ENCODE data around the gene PCNX1. TPM values are rescaled to one million over a fixed set of nuclear protein-coding genes. Genes with fewer than 3 reads are reported as not detected.

The PCNX1 gene
- total and polyA plus RNA-seq, 4 donors, result 5.2 to 103 (median 37.9) TPM

DNA sequence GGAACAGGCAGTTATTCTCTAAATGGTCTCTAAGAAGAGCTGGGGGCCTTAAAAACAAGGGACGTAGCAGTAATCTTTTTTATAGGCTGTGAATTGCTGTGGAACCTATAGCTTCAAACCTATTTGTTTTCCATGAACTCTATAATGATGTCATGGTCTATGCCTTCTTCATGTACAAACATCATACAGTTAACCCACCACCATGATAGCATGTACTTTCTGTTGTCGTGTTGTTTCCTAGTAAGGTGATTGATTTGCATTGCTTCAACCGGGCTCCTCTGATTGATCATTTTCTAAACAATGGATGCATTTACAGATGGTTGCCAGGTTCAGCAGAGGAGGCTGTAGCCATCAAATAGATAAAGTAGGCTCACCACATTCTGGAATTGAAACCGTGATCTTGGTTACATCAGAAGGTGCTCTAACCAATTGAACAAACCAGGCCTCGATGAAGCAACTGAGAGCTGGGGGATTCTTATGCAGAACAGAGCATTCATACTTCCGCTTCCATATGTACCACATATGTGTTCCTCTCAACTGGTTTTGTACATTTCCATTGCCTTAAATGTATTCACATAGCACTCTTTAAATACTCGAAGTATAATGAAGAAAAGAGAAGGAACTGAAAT, 25.6 kb upstream of the PCNX1 start:
- H3K4me3 ChIP-seq, result no peak overlapping the region
- no peak for TF ChIP-seq CTCF (IDR thresholded peaks at IDR 0.05; ENCODE audit: control extremely low read depth, extremely low read depth)
- no peaks in the 10 kb centered on the region for H3K36me3 ChIP-seq (ENCODE audit: control insufficient read depth in 4 of 4, insufficient read depth in 4 of 4, low read length in 4 of 4)
- peaks cover 0 to 10% (median 0%) of the 10 kb centered on the region in 5 donors for H3K4me1 ChIP-seq (ENCODE audit: control insufficient read depth in 5 of 5, insufficient read depth in 5 of 5, low read length in 5 of 5)
- ATAC-seq (ENCODE audit: insufficient read depth, low FRiP score) (no peak), DNase-seq (no peak)
- WGBS, 2 donors, result 61 to 74% methylated on average over 7 of the region's 7 CpGs
- no peaks in the 10 kb centered on the region for H3K9me3 ChIP-seq (ENCODE audit: control insufficient read depth in 4 of 4, insufficient read depth in 3 of 4, low read length in 3 of 4)
- H3K27me3 ChIP-seq (ENCODE audit: control insufficient read depth in 3 of 3, insufficient read depth in 3 of 3, low read length in 2 of 3), result no peaks in the 10 kb centered on the region
- H3K9ac ChIP-seq (ENCODE audit: insufficient read depth in 1 of 2, low read length in 2 of 2), result no peak overlapping the region
- no peak overlapping the region for H3K27ac ChIP-seq (ENCODE audit: low read depth in 1 of 2, low read length in 1 of 2)

DNA sequence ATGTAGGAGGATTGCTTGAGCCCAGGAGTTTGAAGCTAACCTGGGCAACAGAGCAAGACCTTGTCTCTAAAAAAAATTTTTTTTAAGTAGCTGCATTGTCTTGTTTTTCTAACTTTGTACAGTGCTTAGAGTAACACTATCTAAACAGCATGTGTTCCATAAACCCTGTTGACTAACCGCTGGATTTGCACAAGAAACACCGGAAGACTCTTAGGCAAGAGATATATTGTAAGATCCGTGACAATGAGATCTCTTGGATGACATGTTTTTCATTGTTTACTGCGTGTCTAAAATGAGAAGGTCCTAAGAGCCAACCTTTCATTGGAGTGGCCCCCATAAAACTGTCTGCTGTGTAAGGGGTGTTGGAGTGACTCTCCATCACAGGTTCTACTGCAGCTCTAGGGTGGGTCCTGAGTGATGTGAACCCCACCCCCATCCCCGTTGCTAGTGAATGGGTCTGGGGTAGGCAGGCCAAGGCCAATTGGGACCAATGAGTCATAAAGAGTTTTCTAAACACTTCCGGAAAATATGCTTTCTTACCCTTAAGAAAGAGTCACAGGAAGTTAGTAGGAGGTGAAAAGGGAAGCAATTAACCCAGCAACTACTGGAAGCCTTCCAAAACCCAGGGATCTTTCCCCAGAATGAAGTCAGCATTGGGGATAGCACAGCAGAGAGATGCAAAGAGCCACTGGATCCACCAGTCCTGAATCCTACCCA, 24.3 kb upstream of the PCNX1 start:
- no peaks in the 10 kb centered on the region for H3K27me3 ChIP-seq (ENCODE audit: control insufficient read depth in 3 of 3, insufficient read depth in 3 of 3, low read length in 2 of 3)
- no peak overlapping the region for H3K9ac ChIP-seq (ENCODE audit: insufficient read depth in 1 of 2, low read length in 2 of 2)
- H3K36me3 ChIP-seq (ENCODE audit: control insufficient read depth in 4 of 4, insufficient read depth in 4 of 4, low read length in 4 of 4), result no peaks in the 10 kb centered on the region
- peaks cover 0 to 17% (median under 1%) of the 10 kb centered on the region in 5 donors for H3K4me1 ChIP-seq (ENCODE audit: control insufficient read depth in 5 of 5, insufficient read depth in 5 of 5, low read length in 5 of 5)
- WGBS, 2 donors, result 24 to 50% methylated on average over 6 of the region's 6 CpGs
- DNase-seq (peak in 2 of 3 donors; percentile 31 to 34), ATAC-seq (ENCODE audit: insufficient read depth, low FRiP score) (peak; percentile 40)
- TF ChIP-seq CTCF (IDR thresholded peaks at IDR 0.05; ENCODE audit: control extremely low read depth, extremely low read depth), result no peak
- H3K4me3 ChIP-seq, result no peak overlapping the region
- H3K27ac ChIP-seq (ENCODE audit: low read depth in 1 of 2, low read length in 1 of 2), result peak overlapping the region in 1 of 2 donors; percentile 94
- no peaks in the 10 kb centered on the region for H3K9me3 ChIP-seq (ENCODE audit: control insufficient read depth in 4 of 4, insufficient read depth in 3 of 4, low read length in 3 of 4)

DNA sequence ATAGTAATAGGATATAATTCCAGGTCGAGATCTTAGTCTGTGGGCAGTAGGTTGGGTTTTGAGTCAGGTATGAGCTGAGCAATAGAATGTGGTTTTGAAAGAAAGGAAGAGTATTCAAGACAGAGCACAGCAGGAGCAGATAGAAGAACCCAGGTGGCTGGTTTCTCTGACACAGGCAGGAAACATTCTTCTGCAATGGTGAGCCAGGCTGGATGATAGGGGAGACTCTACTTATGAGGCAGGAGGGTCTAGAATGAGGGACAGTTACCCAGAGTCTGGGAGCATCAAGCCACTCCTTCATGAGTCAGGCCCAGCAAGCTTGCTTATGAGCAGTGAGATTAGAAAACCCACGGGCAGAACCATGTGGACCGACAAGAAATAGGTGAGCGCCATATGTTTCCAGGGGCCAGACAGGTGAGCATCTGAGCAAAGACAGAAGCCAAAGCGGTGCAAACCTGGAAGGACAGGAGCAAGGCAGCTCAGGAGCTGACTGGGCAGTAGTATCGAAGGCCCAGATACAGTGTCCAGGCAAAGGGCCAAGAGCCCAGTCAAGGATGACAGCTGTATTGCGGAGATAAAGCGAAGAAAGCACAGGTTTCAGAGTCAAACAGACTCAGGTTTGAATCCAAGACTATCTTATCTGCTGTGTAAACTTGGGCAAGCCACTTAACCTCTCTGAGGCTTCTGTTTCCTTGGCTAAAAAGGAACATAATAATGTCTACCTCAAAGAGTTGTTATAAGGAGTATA, 22.5 kb upstream of the PCNX1 start:
- Histone ChIP-seq H3K4me1 (ENCODE audit: control insufficient read depth in 5 of 5, insufficient read depth in 5 of 5, low read length in 5 of 5) (peaks cover 0 to 7% (median 3%) of the 10 kb centered on the region in 5 donors), H3K9ac (ENCODE audit: insufficient read depth in 1 of 2, low read length in 2 of 2) (no peak overlapping the region), H3K9me3 (ENCODE audit: control insufficient read depth in 4 of 4, insufficient read depth in 3 of 4, low read length in 3 of 4) (no peaks in the 10 kb centered on the region), H3K4me3 (no peak overlapping the region), H3K27me3 (ENCODE audit: control insufficient read depth in 3 of 3, insufficient read depth in 3 of 3, low read length in 2 of 3) (no peaks in the 10 kb centered on the region), H3K27ac (ENCODE audit: low read depth in 1 of 2, low read length in 1 of 2) (no peak overlapping the region), H3K36me3 (ENCODE audit: control insufficient read depth in 4 of 4, insufficient read depth in 4 of 4, low read length in 4 of 4) (no peaks in the 10 kb centered on the region)
- no peak for TF ChIP-seq CTCF (IDR thresholded peaks at IDR 0.05; ENCODE audit: control extremely low read depth, extremely low read depth)
- ATAC-seq (ENCODE audit: insufficient read depth, low FRiP score) (no peak), DNase-seq (no peak)
- WGBS, 2 donors, result 85 to 87% methylated on average over 8 of the region's 8 CpGs
